ENCODE measurements around the gene PDXK.
A peak's percentile ranks its signal among the peaks of the same experiment; 100 is the strongest.

PDXK gene

DNA sequence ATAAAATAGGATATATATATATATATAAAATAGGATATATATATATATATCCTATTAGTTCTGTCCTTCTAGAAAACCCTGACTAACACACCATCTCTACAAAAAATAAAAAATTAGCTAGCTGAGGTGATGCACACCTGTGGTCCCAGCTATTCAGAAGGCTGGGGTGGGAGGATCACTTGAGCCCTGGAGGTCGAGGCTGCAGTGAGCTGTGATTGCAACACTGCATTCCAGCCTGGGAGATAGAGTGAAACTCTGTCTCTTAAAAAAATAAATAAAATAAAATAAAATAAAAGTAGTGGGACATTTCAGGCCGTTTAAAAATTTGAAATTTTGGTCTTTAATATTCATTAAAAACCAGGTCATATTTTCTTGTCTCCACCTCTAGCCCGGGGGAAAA is 66.2 kb downstream of the PDXK start:
- no peak for DNase-seq

DNA sequence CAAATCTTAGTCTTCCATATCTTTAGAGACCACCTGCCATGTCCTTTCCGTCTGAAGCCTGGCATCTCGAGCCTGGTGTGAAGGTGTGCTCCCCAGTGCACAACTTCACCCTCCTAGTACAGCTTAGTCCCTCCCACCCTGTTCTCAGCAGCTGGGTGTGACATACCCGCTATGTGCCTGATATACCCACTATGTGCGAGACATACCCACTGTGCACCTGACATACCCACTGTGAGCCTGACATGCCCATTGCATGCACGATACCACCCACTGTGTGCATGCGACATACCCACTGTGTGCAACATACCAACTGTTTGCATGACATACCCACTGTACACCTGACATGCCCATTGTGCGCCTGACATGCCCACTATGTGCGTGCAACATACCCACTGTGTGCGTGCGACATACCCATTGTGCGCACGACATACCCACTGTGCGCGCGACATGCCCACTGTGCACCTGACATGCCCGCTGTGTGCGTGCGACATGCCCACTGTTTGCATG is 67.4 kb downstream of the PDXK start:
- no peak for DNase-seq

DNA sequence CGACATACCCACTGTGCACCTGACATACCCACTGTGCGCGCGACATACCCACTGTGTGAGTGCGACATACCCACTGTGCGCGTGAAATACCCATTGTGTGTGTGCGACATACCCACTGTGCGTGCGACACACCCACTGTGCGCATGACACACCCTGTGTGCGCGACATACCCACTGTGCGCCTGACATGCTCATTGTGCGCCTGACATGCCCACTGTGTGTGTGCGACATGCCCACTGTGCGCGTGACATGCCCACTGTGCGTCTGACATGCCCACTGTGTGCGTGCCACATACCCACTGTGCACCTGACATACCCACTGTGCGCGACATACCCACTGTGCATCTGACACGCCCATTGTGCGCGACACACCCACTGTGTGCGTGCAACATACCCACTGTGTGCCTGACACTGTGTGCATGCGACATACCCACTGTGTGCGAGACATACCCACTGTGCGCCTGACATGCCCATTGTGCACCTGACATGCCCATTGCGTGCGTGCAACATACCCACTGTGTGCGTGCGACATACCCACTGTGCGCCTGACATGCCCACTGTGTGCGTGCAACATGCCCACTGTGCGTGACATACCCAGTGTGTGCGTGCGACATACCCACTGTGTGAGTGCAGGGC is 68.0 kb downstream of the PDXK start:
- no peak for DNase-seq

DNA sequence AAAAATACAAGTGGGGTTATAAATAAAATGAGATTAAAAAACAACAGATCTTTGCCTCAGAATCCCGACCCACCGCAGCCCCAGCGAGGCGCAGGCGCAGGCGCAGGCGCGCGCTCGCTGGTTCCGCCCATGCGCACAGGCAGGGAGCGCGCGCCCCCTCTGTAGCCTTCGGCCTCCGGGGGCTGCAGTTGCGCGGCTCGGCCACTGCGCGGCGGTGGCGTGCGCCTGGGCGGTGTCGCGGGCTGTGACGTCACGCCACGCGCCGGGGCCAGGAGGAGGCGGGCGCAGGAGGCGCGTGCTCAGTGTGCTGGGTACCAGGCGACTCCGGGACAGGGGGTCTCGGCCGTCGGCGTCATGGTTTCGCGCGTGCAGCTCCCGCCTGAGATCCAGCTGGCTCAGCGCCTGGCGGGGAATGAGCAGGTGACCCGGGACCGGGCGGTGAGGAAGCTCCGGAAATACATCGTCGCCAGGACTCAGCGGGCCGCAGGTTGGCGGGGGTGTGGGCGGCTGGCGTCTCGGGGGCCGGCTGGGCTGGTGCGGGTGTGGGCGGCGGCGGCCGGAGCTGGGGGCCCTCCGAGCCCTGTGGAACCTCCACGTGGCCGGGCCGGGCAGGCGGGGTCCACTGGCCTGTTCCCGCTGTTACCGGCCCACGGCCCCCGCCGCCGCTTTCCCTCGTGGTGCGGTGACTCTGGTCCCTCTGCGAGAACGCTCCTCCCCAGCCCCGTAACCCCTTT is 70.5 kb downstream of the PDXK start, which contains the start of gene RRP1:
Gene RRP1, plus strand, starts transcription at position 302 of the 734 bp plus-strand sequence. Its CDS starts 53 bp downstream, at position 355.
- DNase-seq = peak; percentile 93

DNA sequence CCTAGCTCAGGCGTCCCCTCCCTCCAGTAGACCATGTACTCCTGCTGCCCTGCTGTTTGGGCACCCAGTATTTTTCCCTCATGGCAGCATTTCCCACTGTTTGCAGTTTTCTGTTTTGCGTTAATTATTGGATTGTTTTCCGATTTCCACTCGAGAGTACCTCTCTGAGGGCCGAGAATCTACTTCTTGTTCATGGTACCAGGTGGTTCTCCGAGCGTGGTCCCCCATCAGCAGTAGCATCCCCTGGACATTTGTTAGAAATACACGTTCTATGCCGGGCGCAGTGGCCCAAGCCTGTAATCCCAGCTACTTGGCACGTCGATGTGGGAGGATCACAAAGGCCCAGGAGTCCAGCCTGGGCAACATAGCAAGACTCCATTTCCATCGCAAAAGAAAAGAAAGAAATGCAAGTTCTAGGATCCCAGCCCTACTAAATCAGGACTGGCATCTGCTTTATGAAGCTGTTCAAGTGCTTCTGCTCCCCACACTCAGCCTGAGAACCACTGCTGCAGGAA is 71.1 kb downstream of the PDXK start:
- DNase-seq = no peak

DNA sequence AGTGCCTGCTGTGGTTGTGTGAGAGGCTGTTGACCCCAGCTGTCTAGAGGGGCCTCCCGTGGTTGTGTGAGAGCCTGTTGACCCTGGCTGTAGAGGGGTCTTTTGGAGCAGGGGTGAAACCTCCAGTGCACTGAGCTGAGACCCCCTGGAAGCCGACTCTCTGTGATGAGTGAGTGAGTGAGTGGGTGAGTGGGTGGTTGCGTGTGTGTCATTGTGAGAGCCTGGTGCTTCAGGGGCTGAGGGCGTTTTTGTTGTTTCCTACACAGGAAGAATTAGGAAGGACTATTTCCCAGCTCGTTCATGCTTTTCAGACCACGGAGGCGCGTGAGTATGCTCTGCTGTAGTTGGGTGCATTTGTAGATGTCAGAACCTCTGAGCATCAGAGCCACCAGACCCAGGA is 73.5 kb downstream of the PDXK start:
- DNase-seq = no peak

DNA sequence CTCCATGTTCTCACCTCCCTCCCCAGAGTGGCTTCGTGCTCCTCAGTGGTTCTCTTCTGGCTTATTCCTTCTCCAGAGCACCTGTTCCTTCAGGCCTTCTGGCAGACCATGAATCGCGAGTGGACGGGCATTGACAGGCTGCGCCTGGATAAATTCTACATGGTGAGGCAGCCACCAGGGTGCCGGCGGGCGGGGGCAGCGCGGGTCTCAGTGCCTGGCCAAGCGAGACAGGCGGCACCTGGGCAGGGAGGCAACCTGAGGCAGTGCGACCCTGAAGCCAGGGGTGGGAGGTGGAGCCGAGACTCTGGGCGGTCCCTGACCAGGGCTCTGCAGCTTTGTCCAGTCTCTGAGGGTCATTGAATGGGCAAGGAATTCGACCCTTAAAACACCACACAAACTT is 74.3 kb downstream of the PDXK start:
- DNase-seq = no peak

DNA sequence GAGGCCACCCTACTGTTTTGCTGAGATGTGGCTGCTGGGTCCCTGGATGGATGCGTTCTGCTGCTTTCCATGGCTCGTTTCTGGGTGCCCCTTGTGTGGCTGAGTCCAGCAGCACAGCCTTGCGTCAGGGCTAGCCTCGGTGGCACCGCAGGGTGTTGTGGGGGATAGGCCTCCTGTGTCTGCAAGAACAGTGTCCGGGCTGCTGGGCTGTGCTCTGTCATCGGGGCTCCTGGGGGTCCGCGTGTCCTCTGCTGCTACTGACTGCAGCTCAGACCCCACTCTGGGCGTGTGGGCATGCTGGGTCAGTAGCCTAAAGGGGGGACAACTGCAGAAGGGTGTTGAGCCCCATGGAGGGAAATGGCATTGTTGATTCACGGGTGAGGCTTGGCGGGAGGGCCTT is 75.4 kb downstream of the PDXK start:
- no peak for DNase-seq

DNA sequence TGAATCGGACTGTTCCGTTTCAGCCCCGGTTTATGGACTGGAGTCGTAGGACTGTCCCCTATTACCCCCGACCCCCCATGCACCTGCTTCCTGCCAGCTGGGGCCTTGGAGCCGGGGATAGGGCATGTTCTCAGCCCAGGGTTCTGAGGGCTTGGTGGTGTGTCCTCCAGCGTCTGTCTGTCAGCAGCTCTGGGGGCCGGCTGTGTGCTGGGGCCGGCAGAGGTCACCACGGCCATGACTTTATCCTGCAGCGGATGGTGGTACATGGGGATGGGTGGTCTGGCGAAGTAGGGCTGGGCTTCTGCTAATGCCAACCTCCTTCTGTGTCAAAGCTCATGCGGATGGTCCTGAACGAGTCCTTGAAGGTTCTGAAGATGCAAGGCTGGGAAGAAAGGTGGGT is 75.9 kb downstream of the PDXK start:
- DNase-seq = no peak

DNA sequence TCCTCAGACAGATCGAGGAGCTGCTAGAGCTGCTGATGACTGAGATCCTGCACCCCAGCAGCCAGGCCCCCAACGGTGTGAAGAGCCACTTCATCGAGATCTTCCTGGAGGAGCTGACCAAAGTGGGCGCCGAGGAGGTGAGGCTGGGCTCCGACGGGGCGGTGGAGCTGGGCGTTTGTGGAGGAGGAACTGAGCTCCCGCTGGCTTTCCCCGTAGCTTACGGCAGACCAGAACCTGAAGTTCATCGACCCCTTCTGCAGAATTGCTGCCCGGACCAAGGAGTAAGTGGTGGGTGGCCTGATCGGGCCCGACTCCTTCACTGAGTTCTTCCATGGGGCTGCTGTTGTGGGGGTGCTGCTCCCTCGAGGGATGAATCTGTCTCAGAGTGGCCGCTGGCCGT is 78.5 kb downstream of the PDXK start:
- no peak for DNase-seq

DNA sequence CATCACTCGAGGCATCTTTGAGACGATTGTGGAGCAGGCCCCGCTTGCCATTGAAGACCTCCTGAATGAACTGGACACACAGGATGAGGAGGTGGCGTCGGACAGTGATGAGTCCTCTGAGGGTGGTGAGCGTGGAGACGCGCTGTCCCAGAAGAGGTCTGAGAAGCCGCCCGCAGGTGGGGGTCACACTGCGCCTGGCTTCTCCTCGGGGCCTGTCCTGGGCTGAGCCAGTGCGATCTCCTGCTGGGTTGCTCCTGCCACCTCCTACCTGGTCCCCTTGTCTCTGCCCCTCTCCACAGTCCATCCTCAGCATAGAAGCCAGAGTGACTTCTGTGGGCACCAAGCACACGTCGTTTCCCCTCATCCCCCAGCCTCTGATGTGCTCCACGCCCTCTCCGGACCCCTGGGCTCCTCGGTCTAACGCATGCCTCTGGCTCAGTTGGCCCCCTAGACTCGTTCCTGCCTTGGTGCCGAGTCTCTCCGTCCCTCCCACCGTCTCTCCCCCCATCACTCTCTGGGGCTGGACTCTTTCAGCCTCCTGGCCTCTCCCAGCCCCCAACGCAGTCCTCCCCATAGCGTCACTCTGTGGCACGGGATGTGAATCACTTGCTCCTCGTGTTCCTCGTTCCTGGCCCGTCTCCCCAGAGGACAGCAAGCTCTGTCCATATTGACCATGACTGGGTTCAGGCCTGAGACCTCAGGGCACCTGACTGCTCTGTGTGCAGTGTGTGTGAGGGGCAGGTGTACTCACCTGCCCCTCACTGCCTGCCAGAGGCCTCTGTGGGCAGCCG is 79.2 kb downstream of the PDXK start:
- DNase-seq = no peak

DNA sequence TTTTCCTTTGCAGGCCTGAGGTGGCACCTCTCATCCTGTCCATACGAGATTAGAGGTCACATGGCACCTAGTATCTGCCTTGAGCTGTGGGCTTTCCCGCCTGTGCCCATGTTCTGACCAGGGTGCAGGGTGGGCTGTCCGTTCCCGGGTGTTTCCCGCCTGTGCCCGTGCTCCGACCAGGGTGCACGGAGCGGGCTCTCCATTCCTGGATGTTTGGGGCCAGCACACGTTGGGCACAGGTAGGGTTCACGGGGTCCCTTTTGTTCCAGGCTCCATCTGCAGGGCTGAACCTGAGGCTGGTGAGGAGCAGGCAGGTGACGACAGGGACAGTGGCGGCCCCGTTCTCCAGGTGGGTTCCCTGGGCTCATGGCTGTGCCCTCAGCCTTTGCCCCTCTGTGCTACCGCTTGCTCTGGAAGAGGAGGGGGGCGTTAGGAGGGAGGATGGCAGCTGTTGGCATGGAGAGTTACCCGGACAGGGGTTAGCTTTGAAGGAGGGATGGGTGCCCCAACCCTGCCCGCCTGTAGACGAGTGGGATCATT is 80.4 kb downstream of the PDXK start:
- DNase-seq = no peak

DNA sequence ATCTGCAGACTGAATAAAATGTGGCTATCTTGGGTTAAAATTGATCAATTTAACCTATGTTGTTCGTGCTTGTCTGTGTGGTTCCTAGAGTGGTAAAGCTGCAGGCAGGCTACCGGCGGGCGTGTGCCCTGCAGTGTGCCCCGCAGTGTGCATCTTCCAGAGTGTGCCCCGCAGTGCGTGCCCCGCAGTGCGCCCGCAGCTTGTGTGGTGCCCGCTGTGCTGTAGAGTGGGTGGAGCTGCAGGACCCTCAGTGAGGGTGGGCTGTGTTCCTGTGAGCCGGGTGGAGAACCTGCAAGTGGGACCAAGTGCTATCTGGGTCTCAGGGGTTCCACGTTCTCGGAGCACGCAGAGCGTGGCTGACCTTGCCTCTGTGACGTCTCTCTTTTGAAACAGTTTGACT is 81.2 kb downstream of the PDXK start:
- no peak for DNase-seq

DNA sequence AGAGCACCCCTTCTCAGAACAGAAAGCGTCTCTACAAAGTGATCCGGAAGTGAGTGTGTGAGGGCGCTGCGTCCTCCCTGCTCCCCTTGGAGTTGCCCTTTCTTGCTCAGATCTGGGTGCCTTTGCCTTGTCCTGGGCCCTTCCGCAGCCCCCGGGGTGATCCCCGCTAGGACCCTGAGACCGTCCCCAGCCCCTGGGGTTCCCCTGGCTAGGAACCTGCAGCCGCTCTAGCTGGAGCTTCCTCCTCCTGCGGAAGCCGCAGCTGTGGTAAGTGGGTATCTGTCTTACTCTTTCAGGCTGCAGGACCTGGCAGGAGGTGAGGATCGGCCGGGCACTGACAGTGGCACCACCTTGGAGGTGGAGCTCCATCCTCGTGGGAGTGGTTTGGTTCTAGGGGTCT is 81.6 kb downstream of the PDXK start:
- no peak for DNase-seq

DNA sequence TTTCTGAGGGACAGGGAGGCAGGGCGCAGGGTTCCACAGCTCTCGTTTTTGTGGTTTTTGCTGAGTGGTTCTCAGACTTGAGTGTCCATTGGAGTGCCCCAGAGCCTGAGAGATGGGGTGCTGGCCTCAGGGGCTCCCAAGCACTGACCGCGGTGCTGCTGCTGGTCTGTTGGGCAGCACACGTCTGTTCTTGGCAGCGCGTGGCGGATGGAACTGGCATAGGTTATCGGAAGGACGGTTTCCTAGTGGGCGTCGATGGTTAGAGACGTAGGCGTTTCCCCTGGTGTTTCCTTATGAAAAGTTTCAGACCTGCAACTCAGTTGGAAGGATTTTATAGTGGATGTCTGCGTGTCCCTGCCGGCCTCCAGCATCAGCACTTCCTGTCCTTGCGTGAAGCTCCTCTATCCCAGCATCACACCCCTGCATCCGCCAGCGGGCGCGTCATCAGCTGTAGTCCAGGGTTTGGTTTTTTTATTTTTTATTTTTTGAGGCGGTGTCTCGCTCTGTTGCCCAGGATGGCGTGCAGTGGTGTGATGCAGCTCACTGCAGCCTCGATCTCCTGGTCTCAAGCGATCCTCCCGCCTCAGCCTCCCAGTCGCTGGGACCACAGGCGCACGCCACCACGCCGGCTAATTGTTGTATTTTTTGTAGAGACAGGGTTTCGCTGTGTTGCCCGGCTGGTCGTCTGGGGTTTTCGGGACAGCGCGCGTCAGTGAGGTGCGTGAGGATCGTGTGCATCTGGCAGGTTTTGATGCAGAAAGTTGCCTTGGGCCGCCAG is 82.3 kb downstream of the PDXK start:
- DNase-seq = no peak

DNA sequence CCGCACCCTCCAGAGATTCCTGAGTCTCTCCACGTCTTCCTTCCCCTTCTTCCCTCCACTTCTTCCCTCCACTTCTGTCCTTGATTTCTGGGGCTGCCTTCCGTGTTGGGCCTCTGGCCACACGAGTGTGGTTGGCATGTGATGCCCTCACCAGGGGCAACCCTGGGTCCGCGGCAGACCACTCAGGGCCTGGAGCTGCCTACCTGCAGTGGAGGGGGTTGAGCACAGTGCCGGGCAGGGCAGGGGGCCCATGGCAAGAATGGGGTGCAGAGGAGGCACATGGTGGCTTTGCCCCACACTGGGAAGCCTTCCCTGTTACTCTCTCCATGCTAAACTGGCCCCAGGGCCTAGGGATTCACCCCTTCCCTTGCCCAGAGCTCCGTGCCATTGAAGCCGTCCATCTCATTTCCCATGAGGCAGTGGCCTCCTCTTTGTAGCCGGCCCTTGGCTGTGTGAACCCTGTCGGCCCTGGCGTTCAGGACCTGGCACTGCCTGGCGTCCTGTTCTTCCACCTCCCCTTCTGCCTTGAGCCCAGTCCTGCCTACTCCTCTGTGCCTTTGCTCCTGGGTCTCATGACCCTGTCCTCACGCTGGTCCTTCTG is 83.9 kb downstream of the PDXK start:
- no peak for DNase-seq

DNA sequence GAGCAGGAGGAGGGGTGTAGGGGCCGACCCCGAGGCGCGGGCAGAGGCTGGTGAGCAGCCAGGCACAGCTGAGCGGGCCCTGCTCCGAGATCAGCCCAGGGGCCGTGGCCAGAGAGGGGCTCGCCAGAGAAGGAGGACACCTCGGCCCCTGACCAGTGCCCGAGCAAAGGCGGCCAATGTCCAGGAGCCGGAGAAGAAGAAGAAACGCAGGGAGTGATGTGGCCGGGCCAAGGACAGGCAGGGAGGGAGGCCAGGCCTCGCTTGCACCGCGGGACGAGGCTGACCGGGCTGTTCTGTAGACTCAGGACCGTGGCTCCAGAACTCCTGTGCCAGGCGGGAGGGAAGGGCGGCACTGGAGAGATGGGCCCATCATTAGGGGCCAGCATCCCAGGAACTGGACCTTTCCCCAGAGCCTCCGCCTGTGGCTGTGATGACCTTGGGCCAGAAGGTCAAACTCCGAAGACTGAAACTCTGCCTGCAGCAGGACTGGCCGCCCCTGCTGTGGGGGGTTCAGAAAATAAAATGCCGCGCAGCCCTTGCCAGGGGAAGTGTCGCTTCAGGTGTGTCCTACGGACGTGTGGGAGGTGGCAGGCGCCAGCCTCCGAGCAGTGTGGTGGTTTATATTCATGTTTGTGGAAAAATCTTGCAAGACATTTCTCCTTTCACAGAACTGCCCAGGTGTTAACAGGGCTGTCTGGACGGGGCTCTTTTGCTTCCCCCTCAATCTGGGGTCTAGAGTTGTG is 84.8 kb downstream of the PDXK start:
- no peak for DNase-seq

DNA sequence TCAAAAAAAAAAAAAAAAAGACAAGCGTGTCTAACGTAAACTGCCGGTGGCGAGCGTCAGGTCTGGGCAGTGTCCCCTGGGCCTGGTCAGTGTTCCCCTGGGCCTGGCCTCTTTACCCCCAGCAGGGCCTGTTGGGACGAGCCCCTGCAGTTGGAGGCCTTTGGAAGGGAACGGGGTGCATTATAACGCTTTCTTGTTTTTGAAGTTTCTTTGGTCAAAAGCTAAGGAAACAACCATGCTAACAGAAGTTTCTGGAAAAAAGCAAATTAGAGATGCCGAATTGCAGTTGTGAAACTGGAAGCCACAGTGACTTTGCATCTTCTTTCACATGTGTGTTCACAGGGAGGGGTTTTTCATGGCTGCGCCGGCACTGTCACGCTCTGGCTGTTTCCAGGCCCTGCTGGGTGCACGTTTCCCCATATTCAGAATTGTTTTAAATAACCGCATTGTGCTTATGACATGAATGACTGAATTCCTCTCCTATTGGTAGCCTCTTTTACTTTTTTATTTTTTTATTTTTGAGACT is 86.4 kb downstream of the PDXK start:
- no peak for DNase-seq

DNA sequence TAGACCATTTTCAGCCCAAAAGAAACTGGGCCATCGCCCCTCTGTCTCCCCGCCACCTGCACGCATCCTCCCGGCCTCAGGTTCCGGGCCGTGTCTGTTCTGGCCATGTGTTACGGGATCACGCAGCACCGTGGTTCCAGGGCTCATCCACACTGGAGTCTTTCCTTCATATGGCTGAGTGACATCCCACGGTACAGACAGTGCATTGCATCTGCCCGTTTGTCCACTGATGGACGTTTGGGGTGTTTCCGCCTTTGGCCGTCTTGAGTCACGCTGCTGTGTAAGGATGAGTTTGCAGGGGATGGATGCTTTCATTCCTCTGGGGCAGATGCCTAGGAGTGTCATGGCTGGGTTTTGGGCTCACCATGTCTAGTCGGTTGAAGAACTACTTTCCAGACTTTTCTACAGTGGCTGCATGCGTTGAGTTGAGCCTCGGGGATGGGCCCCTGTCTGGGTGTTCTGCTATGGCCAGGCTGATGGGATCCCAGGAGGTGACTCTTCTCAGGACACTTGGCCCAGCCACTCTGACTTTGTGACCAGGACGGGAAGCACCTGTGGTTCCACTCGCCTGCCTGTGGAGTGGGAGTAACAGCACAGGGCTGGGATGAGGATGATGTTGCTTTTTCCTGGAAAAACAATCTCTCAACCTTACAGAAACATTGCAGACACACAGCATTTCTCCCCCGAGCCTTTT is 87.2 kb downstream of the PDXK start:
- no peak for DNase-seq

DNA sequence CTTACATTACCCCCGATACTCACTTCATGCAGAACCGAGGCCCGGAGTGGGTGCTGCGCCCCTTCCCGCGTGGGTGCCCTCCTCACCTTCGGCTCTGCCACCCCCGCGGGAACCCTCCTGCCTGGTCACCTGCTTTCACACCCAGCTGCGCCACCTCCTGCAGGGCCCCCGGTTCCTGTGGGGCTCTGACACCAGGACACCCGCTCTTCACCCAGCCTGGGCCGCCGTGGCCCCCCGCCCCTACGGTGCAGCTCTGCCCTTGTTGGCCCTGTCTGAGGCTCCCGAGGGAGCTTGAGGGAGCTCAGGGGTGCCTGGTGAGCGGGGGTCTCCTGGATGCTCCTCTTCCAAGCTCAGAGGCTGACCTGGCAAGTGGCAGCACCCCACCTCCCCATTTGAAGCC is 89.4 kb downstream of the PDXK start:
- DNase-seq = no peak

All from activated naive CD4-positive, alpha-beta T cell treated with Interleukin-2 at 50 U/mL for 16 hours (primary cell).